GM19452 (cell line): Measurements from ENCODE around the gene CLMN.

Experiments
- ATAC-seq: cut with Tn5 transposase; IDR thresholded peaks from one replicate; pipeline ENCODE4 v1.9.1; 2021; ENCODE audit not compliant: unreplicated experiment

CLMN gene

DNA sequence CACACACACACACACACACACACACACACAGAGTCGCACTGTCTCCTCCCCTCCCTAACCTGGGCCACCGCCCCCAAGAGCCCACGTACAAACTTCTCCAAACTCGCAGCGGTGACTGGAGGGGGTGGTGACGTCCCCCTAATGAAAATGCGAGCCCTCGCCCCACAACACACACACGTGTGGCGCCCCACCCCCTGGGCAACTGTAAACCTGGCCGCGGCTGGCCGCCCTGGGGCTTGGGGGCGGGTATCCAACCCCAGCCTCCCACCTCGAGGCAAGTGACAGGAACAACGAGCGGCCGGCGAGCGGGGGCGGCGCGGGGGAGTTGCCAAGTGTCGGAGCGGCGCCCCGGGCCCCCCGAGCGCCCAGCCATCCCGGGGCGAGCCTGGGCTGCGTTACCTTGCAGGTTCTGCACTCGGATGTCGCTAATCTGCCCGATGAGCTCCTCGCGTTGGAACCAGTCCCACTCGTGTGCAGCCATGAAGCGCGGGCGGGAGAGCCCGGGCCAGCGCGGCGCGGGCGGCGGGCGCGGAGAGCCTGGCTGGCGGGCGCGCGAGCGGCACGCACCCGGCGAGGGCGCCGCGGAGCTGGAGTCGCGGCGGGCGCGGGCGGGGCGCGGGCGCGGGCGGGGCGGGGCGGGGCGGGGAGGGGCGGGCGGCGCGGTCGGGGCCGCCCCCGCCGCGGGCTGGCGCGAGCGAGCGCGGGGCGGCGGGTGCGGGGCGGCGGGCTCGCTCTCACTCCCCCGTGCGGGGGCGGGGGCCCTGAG is at the start of gene CLMN:
TSS of gene CLMN (minus strand) at position 597 of the 766 bp plus-strand sequence. CDS start at position 481, 116 bp downstream.
- ATAC-seq, result no peak

DNA sequence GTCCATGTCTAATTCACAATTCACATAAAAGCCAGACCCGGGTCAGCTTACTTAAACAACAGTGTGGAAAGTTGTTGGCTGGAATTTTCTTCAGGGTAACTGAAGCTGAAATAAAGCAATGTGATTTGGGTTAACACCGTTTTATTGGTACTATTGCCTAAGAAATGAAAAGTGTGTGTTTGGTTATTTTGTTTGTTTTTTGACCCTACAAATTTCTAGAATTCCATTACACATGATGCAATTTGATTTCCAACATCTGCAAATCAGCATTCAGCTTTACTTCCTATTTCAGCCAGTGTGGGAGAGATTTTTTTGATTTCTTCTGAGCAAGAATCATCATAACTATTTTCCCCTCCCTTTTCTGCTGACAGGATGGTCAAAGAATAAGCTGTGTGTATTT is 45.7 kb upstream of the CLMN start:
- ATAC-seq, result no peak

DNA sequence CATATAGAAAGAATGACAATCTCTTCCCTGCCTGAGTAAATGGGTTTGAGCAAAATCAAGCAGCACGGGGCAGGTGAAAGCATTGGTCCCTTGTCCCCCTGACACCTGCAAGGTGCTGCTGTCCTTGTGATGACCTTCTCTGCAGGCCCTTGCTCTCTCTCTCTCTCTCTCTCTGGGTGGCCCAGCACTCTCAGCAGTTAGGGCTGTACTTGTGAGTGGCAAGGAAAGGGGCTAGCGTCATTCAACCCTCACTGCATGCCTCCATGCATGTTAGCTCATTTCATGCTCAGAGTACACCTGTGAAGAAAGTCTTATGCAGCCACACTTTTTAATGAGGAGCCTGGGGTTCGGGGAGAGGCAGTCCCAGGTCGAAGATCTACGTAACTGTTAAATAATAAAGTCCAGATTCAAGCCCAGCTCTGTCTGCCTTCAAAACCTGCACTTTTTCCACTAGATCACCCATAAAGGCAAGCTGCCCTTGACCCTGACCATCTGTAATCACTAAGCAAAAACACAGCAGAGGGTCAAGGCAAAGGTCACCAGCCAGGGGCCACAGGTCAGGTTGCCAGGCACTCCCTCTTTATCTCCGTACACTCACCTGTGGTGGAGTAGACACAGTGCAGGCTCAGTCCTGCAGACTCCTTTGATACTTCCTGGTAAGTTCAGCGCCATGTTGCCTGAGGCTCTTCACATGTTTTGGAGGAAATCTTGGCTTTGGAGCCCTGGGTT is 44.9 kb upstream of the CLMN start:
- ATAC-seq, result no peak

DNA sequence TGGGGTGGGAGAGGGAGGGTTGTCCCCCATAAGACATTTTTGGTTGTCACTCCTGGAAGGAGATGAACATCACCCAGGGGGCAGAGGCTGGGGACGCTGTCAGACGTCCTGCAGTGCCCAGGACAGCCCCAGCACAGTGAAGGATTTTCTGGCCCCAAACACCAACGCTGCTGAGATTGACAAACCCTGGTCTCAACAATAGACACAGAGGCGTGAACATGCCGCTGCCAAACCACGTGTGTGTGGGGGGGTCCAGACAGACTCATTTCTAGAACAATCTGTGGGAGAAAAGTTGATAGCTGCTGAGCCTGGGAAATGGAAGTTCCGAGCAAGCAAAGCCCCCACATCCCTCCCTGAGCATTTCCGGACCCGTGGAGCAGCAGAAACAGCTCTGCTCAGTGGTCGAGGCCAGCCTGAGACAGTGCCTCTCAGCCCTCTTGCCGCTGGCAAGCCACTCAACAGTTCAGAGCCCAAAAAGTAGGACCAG is 43.8 kb upstream of the CLMN start:
- no peak for ATAC-seq

DNA sequence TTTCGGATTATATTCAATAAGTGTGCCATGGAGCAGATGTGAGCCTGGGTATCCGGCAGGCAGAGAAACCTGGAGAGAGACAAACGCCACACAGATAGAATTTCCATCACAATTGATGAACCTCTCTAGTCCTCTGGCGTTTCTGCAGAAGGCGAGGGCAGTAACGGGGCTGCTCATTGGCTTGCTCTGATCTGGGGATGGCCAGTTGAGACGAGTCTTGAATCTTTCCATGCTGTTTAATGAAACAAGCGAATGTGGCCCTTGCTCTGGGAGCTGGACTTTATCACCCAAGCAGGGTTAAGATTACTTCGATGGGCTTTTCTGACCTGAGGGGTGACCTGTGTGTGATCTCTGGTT is 42.4 kb upstream of the CLMN start:
- no peak for ATAC-seq

DNA sequence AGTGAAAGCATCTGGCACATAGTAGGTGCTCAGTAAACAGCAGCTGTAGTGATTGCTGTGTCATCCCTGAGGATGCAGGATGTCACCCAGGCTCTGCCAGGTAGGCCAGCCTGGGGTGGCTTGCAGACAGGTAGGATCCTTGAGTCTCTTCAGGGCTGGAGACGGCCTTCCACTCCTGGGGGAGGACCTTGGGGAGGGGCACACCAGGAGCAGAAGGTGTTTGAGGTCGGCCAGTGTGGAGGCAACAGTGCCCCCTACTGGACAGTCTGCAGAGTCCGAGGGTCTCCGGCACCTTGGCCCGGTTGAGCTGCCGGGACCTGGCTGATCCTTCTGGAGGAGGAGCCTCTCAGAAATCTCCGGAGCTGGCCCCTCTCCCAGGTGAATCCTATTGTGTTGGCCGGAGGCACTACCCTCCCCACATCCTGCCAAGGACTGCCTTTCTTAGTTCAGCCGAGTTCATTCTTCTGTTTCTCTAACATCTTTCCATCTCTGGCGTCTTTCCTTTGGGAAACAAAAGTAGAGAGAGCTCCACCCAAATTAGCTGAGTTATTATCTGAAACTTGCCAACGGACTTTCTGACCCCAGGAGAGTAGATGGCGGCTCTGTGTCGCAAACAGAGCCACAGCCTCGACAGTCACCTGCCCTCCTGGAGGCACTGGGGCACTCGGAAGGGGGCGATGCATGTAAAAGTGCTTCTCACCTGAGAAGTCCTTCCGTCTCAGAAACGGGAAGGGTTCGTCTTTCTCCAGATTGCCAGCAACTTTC is 41.8 kb upstream of the CLMN start:
- no peak for ATAC-seq

DNA sequence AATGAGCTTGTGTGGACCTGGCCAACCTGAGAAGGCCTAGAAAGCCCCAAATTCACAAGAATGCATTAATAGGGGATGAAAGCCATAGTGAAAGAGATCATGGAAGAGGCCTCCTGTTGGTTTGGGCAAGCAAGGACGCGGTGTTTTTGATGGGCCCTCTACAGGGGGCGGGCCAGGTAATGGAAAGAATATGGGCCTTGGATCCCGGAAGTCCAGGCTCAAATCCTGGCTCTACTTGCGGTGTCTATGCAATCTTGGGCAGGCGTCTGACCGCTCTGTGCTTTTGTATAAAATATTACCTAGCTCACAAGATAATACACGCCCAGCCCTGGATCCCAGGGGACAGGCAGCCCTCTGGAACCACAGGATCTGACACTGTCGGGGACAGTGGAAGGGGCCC is 41.1 kb upstream of the CLMN start:
- ATAC-seq, result no peak

GRCh38 chr14:95359994-95360826 is 40.5 kb upstream of the CLMN start:
- no peak for ATAC-seq

DNA sequence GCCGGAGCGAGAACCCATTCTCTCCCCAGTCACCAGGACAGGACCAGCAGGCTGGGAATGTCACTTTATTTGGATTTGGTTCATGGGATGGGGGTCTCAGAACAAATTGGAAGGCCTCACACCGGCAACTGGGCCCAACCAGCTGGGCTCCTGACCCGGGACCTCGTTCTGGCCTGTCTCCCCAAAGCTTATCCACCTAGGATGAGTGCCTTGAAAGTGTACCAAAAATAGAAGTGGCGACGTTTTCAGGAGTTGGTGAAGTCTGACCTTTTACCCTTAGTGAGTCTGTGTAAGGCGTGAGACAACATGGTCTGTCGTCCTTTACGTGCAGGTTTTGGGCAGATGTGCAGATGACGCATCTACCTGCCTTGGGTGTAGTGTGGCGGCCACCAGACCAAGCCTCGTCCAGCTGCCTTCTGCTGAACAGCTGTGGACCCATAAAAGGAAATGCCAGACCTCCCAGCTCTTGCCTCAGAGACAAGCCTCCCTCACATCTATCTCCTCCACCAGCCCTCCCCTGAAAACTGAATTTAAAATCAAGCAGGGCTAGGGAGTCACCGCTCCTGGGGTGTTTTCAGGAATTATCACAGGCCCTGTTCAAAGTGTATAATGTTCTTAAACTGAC is 36.6 kb upstream of the CLMN start:
- ATAC-seq, result no peak

GRCh38 chr14:95355422-95355821 is 35.7 kb upstream of the CLMN start:
- no peak for ATAC-seq

DNA sequence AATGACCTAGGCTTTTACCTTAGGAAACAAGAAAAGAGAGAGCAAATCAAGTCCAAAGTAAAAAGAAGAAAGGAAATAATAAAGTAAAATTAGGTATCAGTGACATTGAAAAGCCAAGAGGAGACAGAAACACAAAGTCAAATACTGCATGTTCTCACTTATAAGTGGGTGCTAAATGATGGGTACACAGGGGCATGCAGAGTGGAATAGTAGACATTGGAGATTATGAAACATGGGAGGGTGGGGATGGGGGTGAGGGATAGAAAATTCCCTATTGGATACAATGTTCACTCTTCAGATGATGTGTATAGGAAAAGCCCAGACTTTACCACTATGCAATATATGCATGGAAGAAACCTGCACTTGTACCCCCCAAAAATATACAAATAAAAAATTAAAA is 35.1 kb upstream of the CLMN start:
- no peak for ATAC-seq

GRCh38 chr14:95353664-95354063 is 34.0 kb upstream of the CLMN start:
- ATAC-seq, result no peak

GRCh38 chr14:95353007-95353406 is 33.3 kb upstream of the CLMN start:
- ATAC-seq, result no peak

DNA sequence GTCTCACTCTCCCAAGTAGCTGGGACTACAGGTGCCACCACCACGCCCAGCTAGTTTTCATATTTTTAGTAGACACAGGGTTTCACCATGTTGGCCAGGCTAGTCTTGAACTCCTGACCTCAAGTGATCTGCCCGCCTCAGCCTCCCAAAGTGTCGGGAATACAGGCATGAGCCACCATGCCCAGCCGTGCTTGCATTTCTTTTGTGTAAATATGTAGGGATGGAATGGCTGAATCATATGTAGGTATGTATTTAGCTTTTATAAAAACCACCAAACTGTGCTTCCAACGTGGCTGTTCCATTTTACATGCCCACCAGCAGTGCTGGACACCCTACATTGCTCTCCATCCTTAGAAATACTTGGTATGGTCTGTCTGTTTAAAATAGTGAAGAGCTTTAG is 32.8 kb upstream of the CLMN start:
- ATAC-seq, result no peak

DNA sequence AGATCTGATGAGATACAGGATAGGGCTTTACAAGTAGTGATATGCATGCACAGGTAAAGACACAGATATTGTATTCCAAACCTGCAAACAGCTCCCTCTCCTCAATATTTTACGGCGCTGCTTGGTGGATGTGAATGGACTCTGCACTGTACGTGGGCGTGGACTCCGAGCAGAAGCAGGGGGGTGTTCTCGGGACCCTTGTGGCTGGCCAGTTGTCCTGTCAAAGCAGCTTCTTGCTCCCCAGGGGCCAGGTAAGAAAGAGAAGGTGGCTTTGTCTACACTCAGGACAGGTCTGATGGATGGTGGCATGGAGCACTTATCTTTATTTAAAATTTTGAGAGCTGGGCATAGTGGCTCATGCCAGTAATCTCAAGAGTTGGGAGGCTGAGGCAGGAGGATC is 29.5 kb upstream of the CLMN start:
- no peak for ATAC-seq

DNA sequence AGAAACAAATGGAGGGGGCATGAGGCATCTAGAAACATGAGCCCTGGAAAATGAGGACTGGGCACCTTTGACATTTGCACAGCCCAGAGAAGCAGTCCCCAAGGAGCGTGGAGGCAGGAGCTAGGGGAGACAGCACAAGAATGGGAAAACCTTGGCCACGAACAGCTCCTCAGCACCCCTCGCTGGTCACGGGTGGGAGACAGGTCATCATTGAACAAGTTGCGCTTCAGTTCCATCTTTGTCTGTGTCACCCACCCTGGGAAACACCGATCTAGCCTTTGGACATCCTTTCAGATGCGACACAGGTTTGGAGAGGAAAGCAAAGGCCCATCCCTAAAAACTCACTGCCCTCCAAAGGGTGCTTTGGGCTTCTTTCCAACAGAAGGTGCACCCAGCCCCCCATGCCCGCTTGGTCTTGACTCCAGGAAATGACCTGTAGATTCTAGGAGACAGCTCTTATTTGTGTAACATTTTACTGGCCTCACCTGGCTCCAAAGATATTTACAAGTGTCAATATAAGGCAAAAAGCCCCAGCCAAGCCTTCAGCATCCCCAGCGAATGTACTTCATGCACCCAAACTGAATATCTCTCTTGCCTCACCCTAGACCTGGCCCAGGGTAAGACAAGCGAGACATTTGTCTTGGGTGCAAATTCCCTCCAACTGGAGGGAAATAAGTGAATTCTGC is 28.8 kb upstream of the CLMN start:
- ATAC-seq, result no peak

DNA sequence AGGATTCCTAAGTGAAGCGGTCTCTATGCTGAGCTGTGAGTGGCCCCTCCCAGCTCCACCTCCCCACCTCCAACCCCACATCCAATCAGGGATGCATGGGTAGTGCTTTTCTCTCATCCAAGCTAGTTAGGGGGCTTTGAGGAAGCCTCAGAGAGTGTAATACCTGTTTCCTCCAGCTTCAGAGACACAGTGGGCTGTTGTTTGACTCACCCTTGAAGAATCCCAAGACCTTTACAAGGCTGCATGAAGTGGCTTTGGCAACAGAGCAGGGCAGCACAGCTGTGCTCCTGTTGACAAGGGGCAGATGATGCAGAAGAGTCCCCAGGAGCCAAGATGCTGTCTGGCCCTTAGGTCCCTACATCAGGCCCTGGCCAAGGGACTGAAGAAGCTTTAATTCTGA is 27.1 kb upstream of the CLMN start:
- ATAC-seq, result no peak

- no peak for ATAC-seq
Measured at GRCh38 chr14:95346266-95346665, 26.6 kb upstream of the CLMN start.

GRCh38 chr14:95345032-95345431 is 25.3 kb upstream of the CLMN start:
- no peak for ATAC-seq

GRCh38 chr14:95344536-95344935 is 24.8 kb upstream of the CLMN start:
- ATAC-seq, result no peak
